Activated CD4-positive, alpha-beta T cell treated with anti-CD3 and anti-CD28 coated beads for 36 hours (primary cell): ENCODE measurements around the gene RNPS1. TPM values are rescaled to one million over a fixed set of nuclear protein-coding genes. Genes with fewer than 3 reads are reported as not detected.

Experiments
- ATAC-seq: fragments of 200-7000 bp; cut with Tn5 transposase; one replicate; pipeline ENCODE4 v1.10.0; 2021; ENCODE audit warnings: mild to moderate bottlenecking, moderate library complexity
- CTCF ChIA-PET: fragments of 350-600 bp; sonication (Branson Sonifier 250); formaldehyde crosslinking; loops from one replicate; lab custom pipeline; 2021; ENCODE audit warnings: antibody characterized with exemption; lab: Charles Lee
- POLR2A ChIA-PET: fragments of 350-600 bp; sonication (Branson Sonifier 250); formaldehyde crosslinking; loops from one replicate; lab custom pipeline; 2021; ENCODE audit warnings: antibody characterized with exemption, inconsistent platforms; lab: Charles Lee
- DNase-seq: peaks from one replicate; pipeline ENCODE4 v3.0.0-alpha.2; 2020
- H3K27ac Mint-ChIP-seq: one replicate; pipeline ENCODE4 v1.8.0; 2021; ENCODE audit warnings: mixed read lengths
- H3K27me3 Mint-ChIP-seq: one replicate; pipeline ENCODE4 v1.8.0; 2021; ENCODE audit warnings: mixed read lengths
- H3K36me3 Mint-ChIP-seq: one replicate; pipeline ENCODE4 v1.8.0; 2021; ENCODE audit warnings: low read depth, mixed read lengths
- H3K4me1 Mint-ChIP-seq: one replicate; pipeline ENCODE4 v1.8.0; 2021; ENCODE audit warnings: mixed read lengths
- H3K4me3 Mint-ChIP-seq: one replicate; pipeline ENCODE4 v1.8.0; 2021; ENCODE audit warnings: mild to moderate bottlenecking, moderate library complexity, mixed read lengths
- H3K9me3 Mint-ChIP-seq: one replicate; pipeline ENCODE4 v1.8.0; 2021; ENCODE audit warnings: low read depth, mixed read lengths
- intact Hi-C, 2 experiments: fragments of 100-400 bp; cut with DNase I in 1 of 2; cut with micrococcal nuclease in 1 of 2; formaldehyde crosslinking; loops; one replicate each; pipeline versions ENCODE4 v1.14.2 to v1.15.1; 2022 to 2024; cut with DNase I, micrococcal nuclease
- total RNA-seq, 2 experiments: library from RNA; stranded (reverse); gene quantifications; one replicate each; pipeline ENCODE4 v1.2.3, GENCODE V29; 2021

RNPS1 gene
- total RNA-seq, 2 experiments from 2014 or later = 327 to 445 TPM

- ATAC-seq (peak; percentile 8), DNase-seq (peak; percentile 54)
- intact Hi-C loops = loop anchor here (1.0 to 10.0 kb wide), 19 partner anchors 9 to 531 kb away; partner anchors contain the start of genes ECI1 (in 2 of the 2), MLST8 (in 2 of the 2), RNPS1 (in 2 of the 2) and TRAF7 (in 2 of the 2)
- POLR2A ChIA-PET = interaction anchor here (1.4 kb wide), 1 partner anchor 30 kb away, joined by 3 read pairs; no protein-coding TSS in a partner anchor
- H3K27me3 Mint-ChIP-seq = no peaks in the 10 kb centered on the region
- H3K4me1 Mint-ChIP-seq = peaks cover 15% of the 10 kb centered on the region
- peaks cover 10% of the 10 kb centered on the region for H3K36me3 Mint-ChIP-seq
- peak overlapping the region; percentile 78 for H3K4me3 Mint-ChIP-seq
- H3K9me3 Mint-ChIP-seq = no peaks in the 10 kb centered on the region
- H3K27ac Mint-ChIP-seq = no peak overlapping the region
- CTCF ChIA-PET = interaction anchor here (1.0 kb wide), 1 partner anchor 616 kb away, joined by 3 read pairs; no protein-coding TSS in a partner anchor
Observed at GRCh38 chr16:2223942-2224486, 43.9 kb downstream of the RNPS1 start.

DNA sequence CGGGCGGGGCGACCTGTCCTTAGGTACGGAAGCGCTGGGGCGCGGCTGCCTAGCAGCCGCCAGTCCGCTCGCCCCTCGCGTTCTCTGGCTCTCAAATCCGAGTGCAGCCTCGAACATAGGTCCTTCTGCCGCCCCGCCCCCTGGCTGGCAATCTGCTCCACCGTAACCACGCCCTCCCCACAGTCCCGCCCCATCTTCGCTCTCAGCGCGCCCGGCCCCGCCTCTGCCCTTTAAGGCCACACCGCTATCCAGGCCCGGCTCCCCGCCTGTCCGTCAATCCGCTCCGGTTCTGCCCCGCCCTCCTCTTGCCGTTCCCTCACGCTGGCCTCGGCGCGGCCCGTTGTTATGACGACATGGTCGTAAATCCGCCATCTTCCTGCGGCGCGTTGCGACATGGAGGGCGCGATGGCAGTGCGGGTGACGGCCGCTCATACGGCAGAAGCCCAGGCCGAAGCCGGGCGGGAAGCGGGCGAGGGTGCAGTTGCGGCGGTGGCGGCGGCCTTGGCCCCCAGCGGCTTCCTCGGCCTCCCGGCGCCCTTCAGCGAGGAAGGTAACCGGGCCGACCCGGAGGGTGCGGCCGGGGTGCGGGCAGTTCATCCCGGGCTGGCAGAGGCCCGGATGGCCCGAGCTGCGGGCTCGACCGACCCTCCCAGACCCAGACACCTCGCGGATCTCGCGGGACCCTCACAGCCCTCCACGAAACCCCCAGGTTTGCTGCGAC lies 44.5 kb downstream of the RNPS1 start, which contains the start of gene E4F1:
Gene E4F1 (plus strand): TSS at position 371 of the 721 bp plus-strand sequence. CDS start 23 bp downstream, at position 394.
- peak; percentile 100 for DNase-seq
- intact Hi-C loops = loop anchor here (1.0 to 10.0 kb wide), 19 partner anchors 8 to 531 kb away; partner anchors contain the start of genes ECI1 (in 2 of the 2), MLST8 (in 2 of the 2), RNPS1 (in 2 of the 2) and TRAF7 (in 2 of the 2)
- Mint-ChIP-seq H3K27ac (peak within 1 kb of the TSS; percentile 13), H3K4me3 (peak within 1 kb of the TSS; percentile 78), H3K9me3 (no peaks in the 10 kb centered on the region), H3K4me1 (peaks cover 15% of the 10 kb centered on the region), H3K36me3 (peaks cover 10% of the 10 kb centered on the region), H3K27me3 (no peaks in the 10 kb centered on the region)
- POLR2A ChIA-PET = interaction anchor here (0.6 to 1.4 kb wide), 2 partner anchors 30 to 1785 kb away, joined by 3 to 7 read pairs; no protein-coding TSS in a partner anchor
- CTCF ChIA-PET = interaction anchor here (0.9 to 1.4 kb wide), 2 partner anchors 17 to 205 kb away, joined by 3 read pairs; no protein-coding TSS in a partner anchor
- peak; percentile 99 for ATAC-seq

DNA sequence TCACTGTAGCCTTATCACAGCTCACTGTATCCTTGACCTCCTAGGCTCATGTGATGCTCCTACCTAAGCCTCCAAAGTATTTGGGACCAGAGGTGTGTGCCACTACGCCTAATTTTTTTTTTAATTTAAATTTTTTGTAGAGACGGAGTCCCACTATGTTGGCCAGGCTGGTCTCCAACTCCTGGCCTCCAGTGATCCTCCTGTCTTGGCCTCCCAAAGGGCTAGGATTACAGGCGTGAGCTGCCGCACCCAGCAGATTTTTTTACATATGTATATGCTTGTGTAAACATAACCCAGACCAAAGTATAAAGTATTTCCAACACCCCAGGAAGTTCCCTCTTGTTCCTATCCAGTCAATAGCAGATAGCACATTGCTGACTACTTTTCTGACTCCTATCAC lies 51.6 kb downstream of the RNPS1 start:
- ChIA-PET CTCF (interaction anchor here (0.5 kb wide), 1 partner anchor 293 kb away, joined by 3 read pairs; no protein-coding TSS in a partner anchor), POLR2A (no interaction called here)
- peaks cover 17% of the 10 kb centered on the region for H3K36me3 Mint-ChIP-seq
- ATAC-seq = no peak
- peak overlapping the region; percentile 89 for H3K4me3 Mint-ChIP-seq
- H3K27me3 Mint-ChIP-seq = no peaks in the 10 kb centered on the region
- peak overlapping the region; percentile 60 for H3K27ac Mint-ChIP-seq
- intact Hi-C loops = no loop called here
- H3K9me3 Mint-ChIP-seq = no peaks in the 10 kb centered on the region
- peaks cover 18% of the 10 kb centered on the region for H3K4me1 Mint-ChIP-seq
- no peak for DNase-seq

DNA sequence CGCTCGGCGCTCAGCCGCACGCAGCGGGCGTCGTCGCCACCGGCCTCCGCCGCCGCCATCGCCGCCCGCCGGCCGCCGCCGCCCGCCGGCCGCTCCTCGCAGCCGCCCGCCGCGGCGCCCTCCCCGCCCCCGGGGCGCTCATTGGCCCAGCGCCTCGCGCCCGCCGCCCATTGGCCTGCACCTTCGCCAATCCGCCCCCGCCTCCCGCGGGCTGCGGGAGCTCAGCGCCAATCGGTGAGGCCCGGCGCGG lies 53.3 kb downstream of the RNPS1 start, which contains the start of gene PGP:
Gene PGP (minus strand): TSS at position 122 of the 250 bp plus-strand sequence. CDS start 63 bp downstream, at position 59.
- ChIA-PET POLR2A (interaction anchor here (0.5 to 1.2 kb wide), 7 partner anchors 20 to 918 kb away, joined by 3 to 11 read pairs (median 4); partner anchors contain the start of genes ECI1, RPS2 and TRAF7), CTCF (interaction anchor here (0.6 to 1.4 kb wide), 5 partner anchors 11 to 1529 kb away, joined by 3 to 5 read pairs (median 4); no protein-coding TSS in a partner anchor)
- Mint-ChIP-seq H3K9me3 (no peaks in the 10 kb centered on the region), H3K4me3 (peak within 1 kb of the TSS; percentile 89), H3K4me1 (peaks cover 18% of the 10 kb centered on the region), H3K27me3 (no peaks in the 10 kb centered on the region), H3K36me3 (peaks cover 20% of the 10 kb centered on the region), H3K27ac (peak within 1 kb of the TSS; percentile 91)
- intact Hi-C loops = loop anchor here (1.0 to 2.0 kb wide), 3 partner anchors 9 to 126 kb away; partner anchors contain the start of genes ABCA3 (in 1 of the 2), E4F1 (in 1 of the 2) and MLST8 (in 1 of the 2)
- ATAC-seq (no peak), DNase-seq (no peak)

DNA sequence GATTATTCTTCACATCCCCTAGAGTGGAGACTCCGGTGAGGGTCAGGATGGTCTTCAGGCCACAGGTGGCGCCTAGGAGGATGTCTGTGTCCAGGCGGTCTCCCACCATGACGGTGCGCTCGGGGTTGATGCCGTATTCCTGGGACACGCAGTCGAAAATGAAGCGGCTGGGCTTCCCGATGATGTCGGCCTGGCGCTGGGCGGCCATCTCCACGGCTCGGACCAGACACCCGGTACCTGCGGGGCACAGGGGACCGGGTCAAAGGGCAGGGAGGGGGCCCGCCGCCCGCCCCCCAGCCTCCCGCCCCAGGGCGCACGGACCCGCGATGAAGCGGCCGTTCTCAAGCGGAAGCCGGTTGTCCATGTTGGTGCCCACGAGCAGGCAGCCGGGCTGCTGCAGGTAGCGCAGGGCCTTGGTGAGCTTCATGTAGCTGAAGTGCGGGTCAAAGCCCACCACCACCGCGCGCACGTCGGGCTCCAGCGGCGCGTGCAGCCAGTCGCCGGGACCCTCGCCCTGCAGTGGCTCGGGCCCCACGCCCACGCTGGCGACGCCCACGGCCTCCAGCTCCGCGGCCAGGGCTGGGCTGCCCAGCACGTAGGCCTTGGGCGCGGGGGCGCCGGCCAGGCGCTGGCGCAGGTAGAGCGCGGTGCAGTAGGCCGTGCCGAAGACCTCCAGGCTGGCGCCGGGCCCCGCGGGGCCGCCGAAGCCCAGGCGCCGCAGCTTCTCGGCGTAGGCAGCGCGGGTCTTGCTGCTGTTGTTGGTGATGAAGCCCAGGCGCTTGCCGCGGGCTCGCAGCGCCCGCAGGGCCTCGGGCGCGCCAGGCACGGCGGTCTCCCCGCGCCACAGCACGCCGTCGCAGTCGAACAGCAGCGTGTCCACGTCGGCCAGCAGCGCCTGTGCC lies 53.9 kb downstream of the RNPS1 start:
- ATAC-seq = no peak
- no peaks in the 10 kb centered on the region for H3K9me3 Mint-ChIP-seq
- H3K27ac Mint-ChIP-seq = peak overlapping the region; percentile 45

GRCh38 chr16:2212362-2213324 lies 55.3 kb downstream of the RNPS1 start:
- Mint-ChIP-seq H3K36me3 (peaks cover 23% of the 10 kb centered on the region), H3K9me3 (no peaks in the 10 kb centered on the region), H3K4me3 (peak overlapping the region; percentile 79), H3K27ac (no peak overlapping the region), H3K4me1 (peaks cover 21% of the 10 kb centered on the region), H3K27me3 (no peaks in the 10 kb centered on the region)
- POLR2A ChIA-PET = no interaction called here
- ATAC-seq = no peak
- CTCF ChIA-PET = no interaction called here
- DNase-seq = no peak
- intact Hi-C loops = no loop called here

More for the DNA sequence above, 53.9 kb downstream of the RNPS1 start:
- Mint-ChIP-seq H3K4me1 (peaks cover 18% of the 10 kb centered on the region), H3K36me3 (peaks cover 20% of the 10 kb centered on the region), H3K27me3 (no peaks in the 10 kb centered on the region), H3K4me3 (peak overlapping the region; percentile 79)
- intact Hi-C loops = loop anchor here (1.0 to 2.0 kb wide), 3 partner anchors 9 to 127 kb away; partner anchors contain the start of genes ABCA3 (in 1 of the 2), E4F1 (in 1 of the 2) and MLST8 (in 1 of the 2)
- peak; percentile 40 for DNase-seq
- ChIA-PET POLR2A (interaction anchor here (0.5 to 1.2 kb wide), 7 partner anchors 19 to 917 kb away, joined by 3 to 11 read pairs (median 4); partner anchors contain the start of genes ECI1, RPS2 and TRAF7), CTCF (interaction anchor here (0.6 to 1.4 kb wide), 5 partner anchors 11 to 1528 kb away, joined by 3 to 5 read pairs (median 4); no protein-coding TSS in a partner anchor)

DNA sequence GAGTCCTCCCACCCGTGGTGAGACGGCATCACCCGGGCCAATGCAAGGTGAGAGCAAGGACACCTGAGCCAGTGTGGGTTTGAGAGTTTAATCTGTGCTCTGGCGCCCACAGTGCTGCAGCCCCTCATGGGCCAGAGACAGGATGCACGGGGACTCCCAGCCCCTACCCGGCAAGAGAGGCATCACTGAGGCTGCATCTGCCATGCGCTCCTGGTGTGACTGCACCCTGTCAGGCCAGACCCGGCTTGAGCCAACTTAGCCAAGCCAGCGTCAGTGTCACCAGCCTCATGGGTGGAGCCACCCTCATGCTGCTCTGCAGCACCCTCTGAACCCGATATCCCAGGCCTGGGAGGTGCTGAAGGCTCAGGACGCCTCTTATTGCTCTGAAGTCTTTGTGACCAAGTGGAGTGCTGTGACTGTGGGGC lies 56.0 kb downstream of the RNPS1 start:
- no peak overlapping the region for H3K27ac Mint-ChIP-seq
- peaks cover 30% of the 10 kb centered on the region for H3K36me3 Mint-ChIP-seq
- intact Hi-C loops = no loop called here
- ChIA-PET POLR2A (interaction anchor here (1.0 kb wide), 1 partner anchor 57 kb away, joined by 6 read pairs; no protein-coding TSS in a partner anchor), CTCF (no interaction called here)
- peaks cover 25% of the 10 kb centered on the region for H3K4me1 Mint-ChIP-seq
- H3K9me3 Mint-ChIP-seq = no peaks in the 10 kb centered on the region
- DNase-seq (no peak), ATAC-seq (no peak)
- H3K27me3 Mint-ChIP-seq = no peaks in the 10 kb centered on the region
- peak overlapping the region; percentile 53 for H3K4me3 Mint-ChIP-seq

- CTCF ChIA-PET = no interaction called here
- Mint-ChIP-seq H3K4me1 (peaks cover 24% of the 10 kb centered on the region), H3K9me3 (no peaks in the 10 kb centered on the region), H3K4me3 (no peak within 1 kb of the TSS), H3K27ac (no peak within 1 kb of the TSS), H3K27me3 (no peaks in the 10 kb centered on the region), H3K36me3 (peaks cover 37% of the 10 kb centered on the region)
- DNase-seq (no peak), ATAC-seq (no peak)
- POLR2A ChIA-PET = interaction anchor here (0.6 to 1.0 kb wide), 2 partner anchors 20 to 56 kb away, joined by 3 to 6 read pairs; no protein-coding TSS in a partner anchor
- intact Hi-C loops = no loop called here
Observed at GRCh38 chr16:2210386-2211365, 57.2 kb downstream of the RNPS1 start, which contains the start of gene BRICD5. TSS of gene BRICD5 (minus strand) at chr16:2210863. CDS start at chr16:2210833, 30 bp downstream.

DNA sequence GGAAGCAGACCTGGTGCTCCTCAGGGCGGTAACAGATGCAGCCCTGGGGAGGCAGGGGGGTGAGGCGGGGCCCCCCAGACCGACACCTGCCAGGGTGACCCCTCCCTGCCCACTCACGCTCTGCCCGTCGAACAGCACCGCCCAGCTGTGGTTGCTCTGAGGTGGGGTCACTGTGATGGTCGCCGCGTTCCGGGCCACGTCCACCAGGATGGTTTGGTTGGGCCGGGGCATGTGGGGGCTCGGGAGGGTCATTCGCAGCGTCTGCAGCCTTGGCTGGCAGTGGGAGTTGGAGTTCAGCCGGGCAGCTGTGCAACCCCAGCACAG lies 58.0 kb downstream of the RNPS1 start:
- Mint-ChIP-seq H3K4me3 (no peak overlapping the region), H3K27me3 (no peaks in the 10 kb centered on the region), H3K36me3 (peaks cover 37% of the 10 kb centered on the region), H3K9me3 (no peaks in the 10 kb centered on the region), H3K4me1 (peaks cover 22% of the 10 kb centered on the region), H3K27ac (no peak overlapping the region)
- ChIA-PET CTCF (no interaction called here), POLR2A (interaction anchor here (0.6 kb wide), 1 partner anchor 19 kb away, joined by 3 read pairs; no protein-coding TSS in a partner anchor)
- ATAC-seq = no peak
- intact Hi-C loops = no loop called here
- no peak for DNase-seq
